ENCODE results near the gene KLHL14. TPM values are rescaled to one million over a fixed set of nuclear protein-coding genes. Genes with fewer than 3 reads are reported as not detected.

Gene KLHL14
- total RNA-seq, 1 experiment from 2014 or later, result not detected

DNA sequence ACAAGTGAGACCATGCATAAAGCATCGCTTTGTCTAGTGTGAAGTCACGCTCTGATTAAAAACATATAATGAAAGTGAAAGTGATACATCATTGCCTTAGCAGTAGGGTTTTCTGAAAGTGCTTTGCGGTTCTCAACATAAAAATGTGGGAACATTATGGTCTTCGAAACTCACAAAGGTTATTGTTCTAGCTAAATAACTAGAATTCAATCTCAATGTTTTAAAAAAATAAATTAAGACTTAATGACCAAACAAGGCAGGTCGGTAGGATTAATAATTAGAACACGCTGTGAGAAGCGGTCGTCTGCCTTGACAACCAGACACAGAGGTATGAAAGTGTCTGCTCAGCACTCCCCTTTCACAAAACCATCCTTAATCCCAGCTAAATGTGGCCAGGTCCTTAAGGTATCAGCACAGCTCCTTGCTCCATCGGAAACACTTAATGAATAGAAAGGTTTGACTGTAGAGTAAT, 42.2 kb downstream of the KLHL14 start:
- in situ Hi-C loops (cut with HindIII; ENCODE audit: low sequenced_read_pairs), result no loop called here
- DNase-seq (ENCODE audit: low spot score), result no peak

DNA sequence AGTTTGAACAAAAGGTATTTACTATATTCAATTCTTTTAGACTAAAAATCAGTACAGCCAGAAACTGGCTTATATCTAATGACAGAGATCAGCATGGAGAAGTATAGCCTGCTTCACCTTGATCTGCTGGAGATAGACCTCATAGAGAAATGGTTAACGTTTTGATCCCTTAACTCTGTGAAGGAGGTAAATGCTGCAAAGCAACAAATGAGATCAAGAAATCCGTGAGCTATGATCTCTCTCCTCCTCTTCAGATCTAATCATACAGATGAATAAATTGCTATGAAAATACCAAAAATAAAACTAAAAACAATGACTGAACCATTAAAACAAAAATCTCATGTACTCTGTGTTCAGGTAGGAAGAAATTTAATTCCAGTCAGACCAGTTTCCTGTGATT, 42.8 kb downstream of the KLHL14 start:
- in situ Hi-C loops (cut with HindIII; ENCODE audit: low sequenced_read_pairs), result no loop called here
- DNase-seq (ENCODE audit: low spot score), result no peak

- in situ Hi-C loops (cut with HindIII; ENCODE audit: low sequenced_read_pairs), result no loop called here
- DNase-seq (ENCODE audit: low spot score), result no peak
These were observed 48.6 kb downstream of the KLHL14 start for GRCh38 chr18:32724071-32724749.

DNA sequence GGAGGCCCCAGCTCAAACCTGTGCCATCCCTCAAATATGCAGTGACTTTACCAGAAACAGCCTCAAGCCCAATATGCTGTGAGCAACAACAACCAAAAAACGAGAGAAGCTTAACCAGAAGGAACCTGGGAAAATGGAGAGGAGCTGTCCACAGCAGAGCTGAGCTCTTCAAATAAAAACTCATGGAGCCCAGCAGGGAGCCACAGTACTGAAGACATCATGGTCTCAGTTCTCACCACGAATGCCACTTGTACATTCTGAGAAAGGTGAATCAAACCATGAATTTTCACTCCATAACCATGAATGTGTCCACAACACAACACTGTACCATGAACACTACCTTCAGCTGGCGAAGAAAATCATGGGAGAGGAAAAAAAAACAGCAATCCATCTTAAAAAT, 50.5 kb downstream of the KLHL14 start:
- DNase-seq (ENCODE audit: low spot score), result no peak
- in situ Hi-C loops (cut with HindIII; ENCODE audit: low sequenced_read_pairs), result no loop called here

DNA sequence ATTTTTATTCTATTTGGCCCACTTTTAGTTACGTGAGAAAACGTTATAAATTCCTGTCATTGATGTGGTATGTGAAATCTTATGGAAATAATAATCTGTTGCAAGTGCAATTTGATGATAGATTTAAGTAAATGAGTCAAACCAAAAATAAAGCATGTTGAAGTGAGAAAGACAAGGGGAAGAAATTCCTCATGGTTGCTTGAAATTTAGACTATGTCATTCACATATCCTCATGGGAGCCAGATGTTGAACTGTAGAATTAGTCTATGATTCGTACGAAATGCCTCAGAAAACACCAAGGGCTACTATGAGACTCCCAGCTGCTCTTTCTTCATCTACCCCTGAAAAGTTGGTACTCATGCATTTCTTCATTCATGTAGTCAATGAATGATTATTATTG, 55.7 kb downstream of the KLHL14 start:
- no peak for DNase-seq (ENCODE audit: low spot score)
- in situ Hi-C loops (cut with HindIII; ENCODE audit: low sequenced_read_pairs), result no loop called here

DNA sequence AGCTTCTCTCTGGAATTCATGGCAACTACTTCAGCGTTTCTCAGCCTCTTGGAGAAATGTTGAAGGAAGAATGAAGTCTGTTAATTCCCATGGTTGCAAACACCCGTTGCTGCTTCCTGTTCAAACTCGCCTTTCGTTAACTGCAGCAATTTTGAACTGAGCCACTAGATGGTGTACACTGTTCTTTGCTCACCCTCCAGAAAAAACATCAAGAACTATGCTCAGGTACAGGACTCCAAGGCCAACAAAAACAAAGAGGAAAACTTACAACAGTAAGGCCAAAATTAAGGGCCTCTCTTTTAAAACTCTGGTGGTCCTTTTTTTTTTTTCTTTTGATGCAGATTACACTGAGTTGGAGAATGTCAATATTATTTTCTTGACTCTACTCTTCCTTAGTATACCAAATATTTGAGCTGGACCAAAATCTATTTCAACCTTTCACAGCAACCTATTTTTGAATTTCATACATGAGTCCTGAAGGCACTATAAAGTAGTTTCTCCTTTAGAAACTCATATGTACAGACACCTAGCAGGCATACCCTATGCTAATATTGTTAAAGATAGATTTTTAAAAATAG, 58.2 kb downstream of the KLHL14 start:
- in situ Hi-C loops (cut with HindIII; ENCODE audit: low sequenced_read_pairs), result no loop called here

GRCh38 chr18:32712860-32713259, 60.0 kb downstream of the KLHL14 start:
- no peak for DNase-seq (ENCODE audit: low spot score)
- in situ Hi-C loops (cut with HindIII; ENCODE audit: low sequenced_read_pairs), result no loop called here

More for the DNA sequence above, 58.2 kb downstream of the KLHL14 start:
- DNase-seq (ENCODE audit: low spot score), result peak; percentile 48

GRCh38 chr18:32711862-32712261, 61.0 kb downstream of the KLHL14 start:
- no peak for DNase-seq (ENCODE audit: low spot score)
- in situ Hi-C loops (cut with HindIII; ENCODE audit: low sequenced_read_pairs), result no loop called here

- in situ Hi-C loops (cut with HindIII; ENCODE audit: low sequenced_read_pairs), result no loop called here
- no peak for DNase-seq (ENCODE audit: low spot score)
These were observed 65.2 kb downstream of the KLHL14 start for GRCh38 chr18:32707586-32707985.

GRCh38 chr18:32707147-32707546, 65.7 kb downstream of the KLHL14 start:
- in situ Hi-C loops (cut with HindIII; ENCODE audit: low sequenced_read_pairs), result no loop called here

DNA sequence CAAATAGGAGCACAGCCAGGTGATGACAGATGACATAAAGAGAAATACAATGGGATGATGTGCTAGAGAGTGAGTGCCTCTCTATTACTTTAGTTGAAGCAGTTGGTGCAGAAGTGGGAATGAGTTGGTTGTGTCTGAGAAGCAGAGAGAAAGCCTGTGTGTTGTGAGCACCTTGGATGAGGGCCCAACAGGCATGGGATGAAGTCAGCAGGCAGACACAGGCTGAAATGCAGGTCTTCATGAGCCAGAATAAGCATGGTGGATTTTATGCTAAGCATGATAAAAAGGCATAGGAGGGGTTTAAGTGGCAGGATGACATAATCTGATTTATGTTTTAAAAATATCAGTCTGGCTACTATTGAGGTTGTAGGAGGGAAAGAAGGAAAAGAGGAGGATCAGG, 71.5 kb downstream of the KLHL14 start:
- in situ Hi-C loops (cut with HindIII; ENCODE audit: low sequenced_read_pairs), result no loop called here
- DNase-seq (ENCODE audit: low spot score), result peak; percentile 5

More at GRCh38 chr18:32707147-32707546, 65.7 kb downstream of the KLHL14 start:
- DNase-seq (ENCODE audit: low spot score), result no peak

DNA sequence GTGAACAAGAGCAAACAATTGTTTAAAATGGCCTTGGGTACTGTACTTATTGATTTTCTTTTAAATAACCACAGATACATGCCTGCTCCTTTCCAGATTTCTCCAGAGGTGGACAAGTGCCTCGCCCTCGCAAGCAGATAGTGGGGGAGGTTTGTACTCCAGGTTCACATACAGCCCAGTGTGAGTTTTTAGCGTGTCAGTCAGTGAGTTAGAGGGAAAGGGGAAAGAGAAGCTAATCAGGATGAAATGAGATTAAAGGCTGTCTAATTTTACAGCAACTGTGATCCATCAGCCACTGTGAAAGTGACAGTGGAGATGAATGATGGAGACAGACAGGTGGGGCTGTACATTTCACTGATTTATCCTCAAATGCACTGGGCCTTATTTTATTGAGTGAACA, 74.7 kb downstream of the KLHL14 start:
- DNase-seq (ENCODE audit: low spot score), result no peak
- in situ Hi-C loops (cut with HindIII; ENCODE audit: low sequenced_read_pairs), result no loop called here

- no peak for DNase-seq (ENCODE audit: low spot score)
- in situ Hi-C loops (cut with HindIII; ENCODE audit: low sequenced_read_pairs), result no loop called here
These were observed 76.4 kb downstream of the KLHL14 start for GRCh38 chr18:32696376-32696775.

DNA sequence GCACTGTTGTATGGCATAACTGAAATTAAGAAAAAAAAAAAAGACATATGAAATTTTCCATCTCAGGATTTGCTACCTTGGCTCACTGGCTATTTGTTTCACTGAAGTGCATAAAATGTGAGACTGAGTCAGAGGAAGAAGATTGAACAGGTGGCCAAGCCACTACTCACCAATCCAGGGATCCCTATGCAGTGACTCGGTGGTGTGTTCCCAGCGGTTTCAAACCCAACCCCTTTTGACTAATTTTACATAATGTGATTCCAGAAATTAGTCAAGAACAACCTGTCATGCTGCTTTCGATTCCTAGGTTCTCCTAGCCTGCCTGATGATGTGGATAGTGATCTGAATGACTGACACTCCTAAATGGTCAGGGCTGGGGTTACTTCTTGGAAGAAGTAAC, 77.3 kb downstream of the KLHL14 start:
- in situ Hi-C loops (cut with HindIII; ENCODE audit: low sequenced_read_pairs), result no loop called here

DNA sequence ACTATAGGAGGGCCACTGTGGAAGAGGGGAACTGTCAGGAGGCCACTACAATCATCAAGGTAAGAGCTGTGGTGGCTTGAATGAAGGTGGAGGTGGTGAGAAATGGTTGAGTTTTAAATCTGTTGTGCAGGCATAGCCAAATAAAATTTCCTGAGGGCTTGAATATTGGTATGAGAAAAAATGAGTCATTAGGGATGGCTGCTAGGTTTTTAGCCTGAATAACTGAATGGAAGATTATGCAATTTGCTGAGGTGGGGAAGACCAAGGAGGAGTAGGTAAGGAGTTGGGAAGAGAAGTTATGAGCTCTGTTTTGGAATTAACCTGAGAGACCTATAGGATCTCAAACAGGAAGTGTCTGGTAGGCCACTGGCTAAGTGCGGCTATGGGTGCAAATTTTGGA, 84.0 kb downstream of the KLHL14 start:
- DNase-seq (ENCODE audit: low spot score), result no peak
- in situ Hi-C loops (cut with HindIII; ENCODE audit: low sequenced_read_pairs), result no loop called here

More for the DNA sequence above, 77.3 kb downstream of the KLHL14 start:
- no peak for DNase-seq (ENCODE audit: low spot score)

DNA sequence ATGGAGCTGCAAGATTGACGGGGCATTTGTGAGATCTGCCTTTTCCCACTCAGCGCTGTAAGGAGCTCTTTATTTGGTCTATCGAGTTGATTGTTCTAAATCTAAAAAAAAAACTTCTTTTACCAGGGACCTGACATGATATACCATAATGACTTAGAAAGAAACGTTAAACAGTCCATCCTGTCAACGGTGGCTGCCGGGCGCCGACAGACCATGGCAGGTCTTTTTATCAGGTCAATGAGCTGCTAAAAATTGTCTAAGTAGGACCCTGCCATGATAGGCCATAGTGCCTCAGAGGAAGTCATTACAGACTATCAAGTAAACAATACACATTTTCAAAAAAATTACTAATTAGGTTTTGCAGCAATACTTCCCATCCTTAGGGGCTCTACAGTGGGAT, 87.9 kb downstream of the KLHL14 start:
- no peak for DNase-seq (ENCODE audit: low spot score)
- in situ Hi-C loops (cut with HindIII; ENCODE audit: low sequenced_read_pairs), result no loop called here

GRCh38 chr18:32684096-32684495, 88.7 kb downstream of the KLHL14 start:
- in situ Hi-C loops (cut with HindIII; ENCODE audit: low sequenced_read_pairs), result no loop called here

DNA sequence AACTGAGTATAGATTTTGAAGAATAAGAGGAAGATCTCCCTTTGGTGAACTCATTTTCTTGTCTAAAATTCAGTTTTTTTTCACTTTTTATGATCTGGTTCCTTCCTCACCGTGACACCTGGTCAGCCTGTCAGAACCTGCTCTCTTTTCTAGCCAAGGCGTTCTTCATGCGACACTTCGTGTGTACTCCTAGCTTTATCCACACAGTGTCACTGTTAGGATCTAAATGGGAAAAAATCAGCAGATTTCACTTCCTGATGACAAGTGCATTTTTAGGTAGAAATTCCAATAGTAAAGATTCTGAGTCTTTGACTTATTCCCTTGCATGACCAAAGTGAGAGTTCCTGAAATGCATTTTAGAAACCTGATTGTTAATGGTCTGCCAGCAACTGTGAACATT, 89.8 kb downstream of the KLHL14 start:
- no peak for DNase-seq (ENCODE audit: low spot score)
- in situ Hi-C loops (cut with HindIII; ENCODE audit: low sequenced_read_pairs), result no loop called here

More at GRCh38 chr18:32684096-32684495, 88.7 kb downstream of the KLHL14 start:
- DNase-seq (ENCODE audit: low spot score), result no peak

GRCh38 chr18:32677578-32677977, 95.2 kb downstream of the KLHL14 start:
- DNase-seq (ENCODE audit: low spot score), result no peak
- in situ Hi-C loops (cut with HindIII; ENCODE audit: low sequenced_read_pairs), result no loop called here

- in situ Hi-C loops (cut with HindIII; ENCODE audit: low sequenced_read_pairs), result no loop called here
- DNase-seq (ENCODE audit: low spot score), result no peak
These were observed 98.3 kb downstream of the KLHL14 start for GRCh38 chr18:32674491-32674890.

- no peak for DNase-seq (ENCODE audit: low spot score)
- in situ Hi-C loops (cut with HindIII; ENCODE audit: low sequenced_read_pairs), result no loop called here
These were observed 100.4 kb downstream of the KLHL14 start for GRCh38 chr18:32672398-32672797.

All from G401 (cell line).